GM18861 (cell line): Measurements from ENCODE around the gene LRRC8E.
"Not testable (repeated sequence)": the region's sequence is repeated elsewhere in the genome, so short reads cannot be mapped to it uniquely, and the experiment has no call there.

Experiments used
- ATAC-seq: cut with Tn5 transposase; IDR thresholded peaks from one replicate; pipeline ENCODE4 v1.9.1; 2021; ENCODE audit not compliant: unreplicated experiment

The LRRC8E gene

GRCh38 chr19:7883796-7884570, 4.3 kb upstream of the LRRC8E start:
- no peak for ATAC-seq

- no peak for ATAC-seq
Observed at GRCh38 chr19:7885818-7886217, 2.5 kb upstream of the LRRC8E start.

GRCh38 chr19:7887408-7888144, 734 bp upstream of the LRRC8E start:
- ATAC-seq: no peak

- no peak for ATAC-seq
Observed at GRCh38 chr19:7888826-7889217, 512 bp downstream of the LRRC8E start.

- ATAC-seq: not testable (repeated sequence)
Observed at GRCh38 chr19:7893362-7894101, 5.2 kb downstream of the LRRC8E start.

GRCh38 chr19:7894612-7895309, 6.5 kb downstream of the LRRC8E start:
- ATAC-seq: no peak

- no peak for ATAC-seq
Observed at GRCh38 chr19:7895565-7895964, 7.3 kb downstream of the LRRC8E start.

- ATAC-seq: no peak
Observed at GRCh38 chr19:7897292-7897691, 9.0 kb downstream of the LRRC8E start.

GRCh38 chr19:7898967-7899366, 10.7 kb downstream of the LRRC8E start:
- no peak for ATAC-seq

GRCh38 chr19:7899751-7900378, 11.6 kb downstream of the LRRC8E start:
- ATAC-seq: no peak

- no peak for ATAC-seq
Observed at GRCh38 chr19:7900401-7900870, 12.1 kb downstream of the LRRC8E start.

- no peak for ATAC-seq
Observed at GRCh38 chr19:7900931-7901330, 12.6 kb downstream of the LRRC8E start.

- ATAC-seq: no peak
Observed at GRCh38 chr19:7901337-7901736, 13.0 kb downstream of the LRRC8E start.

GRCh38 chr19:7902796-7903243, 14.5 kb downstream of the LRRC8E start:
- ATAC-seq: no peak

GRCh38 chr19:7903244-7904073, 15.1 kb downstream of the LRRC8E start, which contains the start of gene MAP2K7:
MAP2K7 (plus strand) TSS chr19:7903877; CDS start chr19:7903945, 68 bp downstream.
- peak; percentile 88 for ATAC-seq

- peak; percentile 9 for ATAC-seq
Observed at GRCh38 chr19:7904074-7905020, 16.0 kb downstream of the LRRC8E start.

GRCh38 chr19:7905268-7905667, 17.0 kb downstream of the LRRC8E start:
- ATAC-seq: no peak

- no peak for ATAC-seq
Observed at GRCh38 chr19:7905859-7906258, 17.5 kb downstream of the LRRC8E start.
